Mucosa of gallbladder (tissue), 1 donor: ENCODE results near the gene NOL4L. TPM values are rescaled to one million over a fixed set of nuclear protein-coding genes. Genes with fewer than 3 reads are reported as not detected.

Experiments used
- DNase-seq: peaks from one replicate; pipeline ENCODE4 v3.0.0-alpha.2; 2020; ENCODE audit warnings: low spot score
- total RNA-seq: library from RNA; stranded (reverse); gene quantifications from one replicate; pipeline ENCODE4 v1.2.1, GENCODE V29; 2021
- donor health status: DM: no; HTN: no; CAD: no.

The NOL4L gene
- total RNA-seq, 1 donor from 2014 or later = 53.0 TPM

DNA sequence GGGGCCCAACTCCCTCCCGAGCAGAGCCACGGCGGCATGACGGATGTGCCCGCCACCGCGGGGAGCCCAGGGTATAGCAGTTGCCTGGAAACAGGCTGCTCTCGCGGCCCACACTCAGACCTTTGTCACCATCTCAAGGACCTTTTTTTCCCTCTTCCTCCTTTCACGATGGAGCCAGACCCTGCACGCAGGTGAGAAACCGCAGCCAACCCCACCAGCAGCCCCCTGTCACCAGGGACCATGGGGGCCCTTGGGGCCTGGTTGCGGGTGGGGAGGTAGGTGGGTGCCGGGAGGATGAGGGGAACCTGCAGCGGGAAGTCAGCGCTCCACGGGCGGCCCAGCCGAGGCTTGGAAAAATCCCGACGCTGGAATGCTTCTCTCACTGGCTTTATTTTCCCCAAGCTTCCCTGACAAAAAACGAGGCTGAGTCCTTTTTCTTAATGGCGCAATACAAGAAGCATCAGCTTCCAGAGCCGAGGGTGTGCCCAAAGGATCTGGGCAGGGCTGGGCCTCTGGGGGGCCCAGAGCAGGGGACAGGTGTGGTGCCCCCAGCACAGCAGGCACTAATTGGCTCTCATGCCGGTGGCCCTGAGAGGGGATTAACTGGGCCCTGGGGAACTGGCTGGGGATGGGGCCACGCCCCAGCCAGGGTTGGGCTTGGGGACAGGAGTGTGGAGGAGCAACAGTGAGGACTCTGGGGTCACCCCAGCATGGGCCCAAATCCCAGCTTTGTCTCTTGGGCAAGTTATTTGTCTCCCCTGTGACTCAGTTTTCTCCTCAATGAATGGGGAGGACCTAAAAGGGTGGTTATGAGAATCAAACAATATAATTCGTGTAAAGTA, 23.9 kb downstream of the NOL4L start:
- no peak for DNase-seq

- no peak for DNase-seq
Observed at GRCh38 chr20:32560482-32560988, 24.6 kb downstream of the NOL4L start.

GRCh38 chr20:32559753-32560380, 25.3 kb downstream of the NOL4L start:
- DNase-seq = no peak

DNA sequence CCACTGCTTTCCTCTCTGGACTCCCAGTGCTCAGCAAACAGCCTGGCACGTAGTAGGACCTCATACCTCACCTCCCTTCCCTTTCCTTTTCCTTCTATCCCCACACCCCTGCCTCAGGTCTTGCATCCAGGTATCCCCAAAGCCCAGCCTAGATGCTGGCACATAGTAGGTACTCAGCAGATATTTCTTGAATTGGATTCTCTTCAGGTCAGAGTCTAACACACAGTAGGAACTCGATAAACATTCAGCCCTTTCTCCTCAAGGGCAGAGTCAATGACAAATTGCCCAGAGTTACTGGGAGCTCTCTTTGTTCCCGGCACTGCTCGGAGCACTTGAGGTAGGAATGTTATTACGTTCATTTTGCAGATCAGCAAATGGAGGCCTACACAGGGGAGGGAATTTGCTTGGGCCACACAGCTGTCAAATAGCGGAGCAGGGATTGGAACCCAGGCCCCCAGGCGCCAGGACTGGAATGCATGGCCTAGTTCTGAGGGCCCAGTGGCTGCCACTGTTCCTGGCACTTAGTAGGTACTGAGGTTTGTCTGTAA, 25.9 kb downstream of the NOL4L start:
- DNase-seq = no peak

GRCh38 chr20:32558526-32558925, 26.6 kb downstream of the NOL4L start:
- DNase-seq = no peak

DNA sequence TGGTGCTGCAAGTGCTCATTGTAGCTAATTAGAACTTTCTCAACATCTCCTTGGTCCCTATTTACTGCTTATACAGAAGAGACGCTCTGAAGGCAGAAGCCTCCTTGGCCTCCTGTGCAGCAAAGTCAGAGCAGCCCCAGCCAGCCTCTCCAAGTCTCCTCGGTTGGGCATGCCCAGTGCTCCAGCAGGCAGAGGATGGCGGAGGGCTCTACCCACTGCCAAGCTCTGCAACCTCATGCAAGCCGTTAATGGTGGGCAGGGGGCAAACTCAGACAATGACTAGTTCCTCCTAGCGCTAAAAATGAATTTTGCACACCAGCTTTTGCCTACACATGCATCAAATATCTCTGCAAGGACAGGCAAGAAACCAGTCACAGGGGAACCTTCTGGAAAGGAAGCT, 27.8 kb downstream of the NOL4L start:
- DNase-seq = no peak

- no peak for DNase-seq
Observed at GRCh38 chr20:32556312-32557184, 28.6 kb downstream of the NOL4L start.

DNA sequence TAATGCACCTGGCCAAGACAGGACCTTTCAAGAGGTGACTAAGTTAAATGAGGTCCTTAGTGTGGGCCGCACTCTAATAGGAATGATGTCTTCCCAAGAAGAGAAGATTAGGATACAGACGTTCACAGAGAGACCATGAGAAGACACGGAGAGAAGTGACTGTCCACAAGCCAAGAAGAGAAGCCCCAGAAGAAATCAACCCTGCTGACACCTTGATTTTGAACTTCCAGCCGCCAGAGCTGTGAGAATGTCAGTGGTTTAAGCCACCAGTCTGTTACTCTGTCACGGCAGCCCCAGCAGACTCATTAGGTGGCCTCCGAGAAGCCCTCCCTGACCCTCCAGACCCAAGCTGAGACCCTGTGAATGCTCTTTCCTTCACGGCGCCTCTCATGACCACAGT, 29.5 kb downstream of the NOL4L start:
- DNase-seq = no peak

DNA sequence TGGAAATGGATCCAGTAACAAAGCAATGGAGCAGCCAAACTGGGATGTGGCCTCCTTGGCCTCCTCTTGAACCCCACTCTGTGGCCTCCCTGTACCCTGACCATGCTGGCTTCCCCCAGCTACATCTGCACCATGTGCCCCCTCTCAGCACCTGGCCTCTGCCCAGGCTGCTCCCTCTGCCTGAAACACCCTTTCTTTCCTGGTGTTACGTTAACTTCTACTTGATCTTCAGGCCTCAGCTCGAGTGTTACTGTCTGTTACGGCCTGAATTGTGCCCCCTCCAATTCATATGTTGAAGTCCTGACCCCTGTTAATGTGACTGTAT, 30.2 kb downstream of the NOL4L start:
- no peak for DNase-seq

DNA sequence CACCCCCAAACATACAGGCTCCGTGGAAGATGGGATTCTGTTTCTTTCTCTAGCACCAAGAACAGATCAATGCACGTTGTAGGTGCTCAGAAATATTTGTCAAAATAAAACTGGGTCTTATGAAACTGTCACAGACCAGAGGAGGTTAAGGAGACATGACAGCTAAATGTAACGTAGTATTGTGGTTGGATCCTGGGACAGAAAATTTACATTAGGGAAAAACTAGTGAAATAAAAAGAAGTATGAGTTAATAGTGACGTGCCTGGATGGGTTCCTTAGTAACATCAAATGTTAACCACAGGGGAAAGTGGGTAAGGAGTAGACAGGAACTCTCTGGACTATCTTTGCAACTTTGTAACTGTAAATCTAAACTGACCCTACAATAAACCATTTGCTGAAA, 31.5 kb downstream of the NOL4L start:
- no peak for DNase-seq

DNA sequence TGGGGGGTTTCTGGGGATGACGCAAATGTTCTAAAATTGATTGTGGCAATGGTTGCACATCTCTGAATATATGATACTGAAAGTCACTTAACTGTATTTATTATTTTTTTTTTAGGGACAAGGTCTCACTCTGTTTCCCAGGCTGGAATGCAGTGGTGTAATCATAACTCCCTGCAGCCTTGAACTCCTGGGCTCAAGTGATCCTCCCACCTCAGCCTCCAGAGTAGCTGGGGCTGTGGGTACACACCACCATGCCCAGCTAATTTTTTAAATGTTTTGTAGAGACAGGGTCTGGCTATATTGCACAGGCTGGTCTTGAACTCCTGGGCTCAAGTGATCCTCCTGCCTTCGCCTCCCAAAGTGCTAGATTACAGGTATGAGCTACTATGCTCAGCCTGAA, 33.4 kb downstream of the NOL4L start:
- no peak for DNase-seq

GRCh38 chr20:32549842-32550241, 35.3 kb downstream of the NOL4L start:
- DNase-seq = no peak

DNA sequence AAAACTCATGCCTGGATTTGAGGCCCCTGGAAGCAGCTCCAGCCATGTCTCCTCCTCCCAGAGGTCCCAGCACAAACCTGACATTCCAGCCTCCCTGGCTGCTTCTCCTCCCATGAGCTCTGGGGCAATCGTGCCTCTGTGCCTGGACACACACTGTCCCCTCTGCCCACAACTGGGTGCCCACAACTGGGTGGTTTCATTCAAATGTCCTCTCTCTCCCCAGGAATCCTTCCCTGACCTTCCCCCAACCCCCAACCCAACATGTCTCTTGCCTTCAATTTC, 37.4 kb downstream of the NOL4L start:
- no peak for DNase-seq

- DNase-seq = no peak
Observed at GRCh38 chr20:32546918-32547752, 38.0 kb downstream of the NOL4L start.

GRCh38 chr20:32544893-32545840, 40.0 kb downstream of the NOL4L start:
- DNase-seq = no peak

DNA sequence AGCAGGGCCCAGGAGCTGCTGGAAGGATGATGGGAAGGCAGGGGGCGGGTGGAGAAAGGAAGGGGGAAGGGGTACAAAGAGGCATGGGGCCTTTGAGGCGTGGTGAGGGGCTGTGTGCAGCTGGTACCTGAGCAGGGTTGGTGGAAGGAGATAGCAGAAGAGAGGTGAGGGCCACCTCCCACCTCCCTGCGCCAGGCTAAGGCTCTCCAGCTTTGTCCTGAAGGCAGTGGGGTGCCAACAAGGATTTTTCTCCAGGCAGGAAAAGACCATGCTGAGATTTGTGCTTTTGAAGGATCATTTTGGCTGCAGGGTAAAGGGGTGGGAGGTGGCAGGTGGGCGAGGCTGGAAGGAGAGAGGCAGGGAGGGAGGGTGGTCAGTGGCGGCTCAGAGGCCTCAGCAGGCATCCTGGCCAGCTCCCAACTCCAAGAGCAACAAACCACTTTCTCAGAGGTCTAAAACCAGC, 40.8 kb downstream of the NOL4L start:
- no peak for DNase-seq

- no peak for DNase-seq
Observed at GRCh38 chr20:32543570-32544259, 41.4 kb downstream of the NOL4L start.

- DNase-seq = no peak
Observed at GRCh38 chr20:32542259-32542615, 42.9 kb downstream of the NOL4L start.
